Stimulated activated CD4-positive, alpha-beta T cell treated with anti-CD3 and anti-CD28 coated beads, Interleukin-2, amount 100 ng/mL, for 4 hours (primary cell): Measurements from ENCODE around the gene SFXN5.

Experiments
- DNase-seq: peaks from one replicate; pipeline ENCODE4 v3.0.0-alpha.2; 2020; ENCODE audit warnings: low read depth

SFXN5 gene

DNA sequence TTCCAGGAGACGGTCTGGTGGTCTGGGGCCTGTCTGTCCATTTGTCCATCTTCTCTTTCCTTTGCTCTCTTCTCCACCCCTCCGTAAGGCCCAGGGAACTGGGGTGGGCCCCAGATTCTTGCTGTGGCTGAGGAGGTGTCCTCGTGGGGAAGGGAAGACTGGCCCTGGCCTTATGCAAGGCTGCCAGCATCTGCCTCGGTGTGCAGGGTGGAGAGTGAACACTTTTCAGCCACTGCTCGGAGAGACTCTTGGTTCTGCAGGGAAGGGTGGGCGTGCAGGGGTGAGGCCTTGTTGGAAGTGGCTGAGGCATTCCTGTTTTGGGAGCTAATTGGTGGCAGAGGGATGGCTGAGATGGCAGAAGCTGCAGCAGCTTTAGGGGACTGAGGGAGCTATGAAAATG lies 131.2 kb downstream of the SFXN5 start:
- DNase-seq = no peak

DNA sequence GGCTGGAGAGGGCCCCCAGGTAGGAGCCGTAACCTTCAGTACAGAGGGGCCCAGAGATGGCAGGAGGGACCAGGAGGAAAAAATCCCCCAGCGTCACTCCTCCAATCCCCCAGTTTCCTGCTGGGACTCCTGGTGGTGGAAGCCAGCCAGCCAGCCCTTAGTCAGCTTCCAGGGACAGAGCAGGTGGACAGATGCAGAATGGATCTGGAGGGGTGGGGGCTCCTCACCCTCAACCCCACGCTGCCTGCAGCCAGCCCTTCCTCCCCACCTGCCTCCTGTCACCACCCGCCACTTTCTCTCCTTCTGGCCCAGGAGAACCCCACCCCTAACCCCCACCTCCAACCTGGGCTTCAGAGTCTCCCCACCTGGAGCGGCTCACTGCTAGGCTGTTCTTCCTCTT lies 133.1 kb downstream of the SFXN5 start:
- no peak for DNase-seq

DNA sequence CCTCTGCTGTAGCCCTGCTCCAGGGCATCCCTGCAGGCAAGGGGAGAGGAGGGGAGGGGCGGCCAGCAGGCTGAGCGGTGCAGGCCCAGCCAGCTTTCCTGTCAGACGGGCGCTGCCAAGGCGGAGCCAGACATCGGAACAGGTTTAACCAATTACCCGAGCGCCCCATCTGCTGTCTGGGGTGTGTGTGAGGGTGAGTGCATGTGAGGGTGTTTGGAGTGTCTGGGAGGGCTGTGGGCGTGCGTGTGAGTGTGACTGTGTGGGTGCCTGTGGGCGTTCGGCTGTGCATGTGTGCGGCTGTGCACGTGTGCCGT lies 134.2 kb downstream of the SFXN5 start:
- no peak for DNase-seq

DNA sequence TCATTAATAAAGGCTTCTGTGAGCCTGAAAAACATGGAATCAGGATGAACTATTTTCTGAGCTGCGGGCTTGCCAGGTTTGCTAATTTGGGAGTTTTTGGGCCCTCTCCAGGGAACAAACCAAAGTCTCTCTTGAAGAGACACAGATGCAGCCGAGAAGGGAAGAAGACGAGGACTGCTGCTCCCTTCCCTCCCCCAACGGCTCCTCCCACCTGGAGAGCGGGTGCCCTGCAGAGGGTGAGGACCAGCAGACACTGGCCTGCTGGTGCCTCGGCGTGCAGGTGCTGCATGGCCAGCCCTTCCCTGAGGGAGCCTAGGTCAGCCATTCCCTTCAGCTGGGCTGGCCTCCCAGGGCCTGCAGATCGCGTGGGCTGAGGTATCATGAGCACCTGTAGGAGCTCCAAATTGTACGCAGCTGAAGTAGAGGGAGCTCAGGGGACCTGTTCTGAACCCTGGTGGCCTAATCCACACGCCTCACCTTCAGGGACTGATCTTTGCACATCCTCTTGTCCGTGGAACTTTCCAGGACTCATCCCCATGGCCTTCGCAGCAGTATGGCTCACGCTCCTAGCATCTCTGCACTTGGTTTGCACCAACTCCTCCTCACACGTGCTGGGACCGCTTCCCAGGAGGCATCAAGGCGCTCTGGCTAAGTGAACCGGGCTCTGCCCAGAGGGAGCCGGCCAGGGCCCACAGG lies 134.7 kb downstream of the SFXN5 start:
- DNase-seq = no peak

DNA sequence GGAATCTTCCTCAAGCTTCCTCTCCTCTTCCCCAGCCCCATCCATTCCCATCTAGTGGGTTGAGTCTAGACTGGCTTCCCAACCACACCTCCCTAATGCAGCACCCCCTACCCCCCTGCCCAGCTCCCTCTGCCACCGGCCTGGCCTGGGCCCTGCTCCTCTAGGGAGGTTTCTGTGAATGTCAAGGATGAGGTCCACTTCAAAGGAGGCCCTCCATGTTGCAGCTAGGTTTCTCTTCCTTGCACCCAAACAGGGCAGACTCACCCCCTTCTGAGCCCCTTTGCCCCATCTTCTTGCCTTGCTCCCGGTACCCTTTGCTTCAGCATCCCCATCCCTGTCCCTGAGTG lies 135.9 kb downstream of the SFXN5 start:
- DNase-seq = no peak

DNA sequence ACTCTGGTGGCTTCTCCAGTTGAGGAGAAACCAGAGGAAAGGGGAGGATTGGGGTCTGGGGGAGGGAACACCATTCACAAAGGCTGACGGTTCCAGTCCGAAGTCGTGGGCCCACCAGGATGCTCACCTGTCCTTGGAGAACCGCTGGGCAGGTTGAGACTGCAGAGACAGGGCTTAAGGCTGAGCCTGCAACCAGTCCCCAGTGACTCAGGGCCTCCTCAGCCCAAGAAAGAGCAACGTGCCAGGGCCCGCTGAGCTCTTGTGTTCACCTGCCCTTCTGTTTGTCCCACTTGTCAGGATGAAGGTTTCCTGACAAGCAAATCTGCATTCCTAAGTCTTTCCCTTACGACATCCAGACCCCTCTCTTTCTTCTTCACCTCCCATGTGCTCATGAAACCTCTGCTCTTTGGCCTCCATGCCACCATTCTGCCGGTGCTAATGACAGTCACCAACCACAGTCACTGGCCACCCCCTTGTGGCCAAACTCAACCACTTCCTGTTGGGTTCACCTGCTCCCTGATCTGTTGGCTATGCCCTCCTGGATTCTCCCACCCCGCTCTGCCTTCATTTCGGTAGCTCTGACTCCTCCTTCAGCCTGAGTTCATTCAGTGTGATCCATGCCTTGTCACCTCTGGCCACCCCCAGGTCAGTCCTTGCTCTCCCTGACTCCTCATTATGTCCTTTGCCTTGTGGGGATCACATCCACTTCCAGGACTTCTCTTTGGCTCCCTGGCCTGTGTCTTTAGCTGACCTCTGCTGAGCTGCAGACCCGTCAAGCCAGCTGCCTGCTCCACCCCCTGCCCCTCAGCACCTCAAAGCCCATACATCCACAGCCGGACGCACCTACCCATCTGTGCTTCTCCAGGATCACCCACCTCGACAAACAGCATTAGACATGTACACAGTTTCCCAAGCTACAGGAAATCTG lies 136.6 kb downstream of the SFXN5 start:
- DNase-seq = no peak

DNA sequence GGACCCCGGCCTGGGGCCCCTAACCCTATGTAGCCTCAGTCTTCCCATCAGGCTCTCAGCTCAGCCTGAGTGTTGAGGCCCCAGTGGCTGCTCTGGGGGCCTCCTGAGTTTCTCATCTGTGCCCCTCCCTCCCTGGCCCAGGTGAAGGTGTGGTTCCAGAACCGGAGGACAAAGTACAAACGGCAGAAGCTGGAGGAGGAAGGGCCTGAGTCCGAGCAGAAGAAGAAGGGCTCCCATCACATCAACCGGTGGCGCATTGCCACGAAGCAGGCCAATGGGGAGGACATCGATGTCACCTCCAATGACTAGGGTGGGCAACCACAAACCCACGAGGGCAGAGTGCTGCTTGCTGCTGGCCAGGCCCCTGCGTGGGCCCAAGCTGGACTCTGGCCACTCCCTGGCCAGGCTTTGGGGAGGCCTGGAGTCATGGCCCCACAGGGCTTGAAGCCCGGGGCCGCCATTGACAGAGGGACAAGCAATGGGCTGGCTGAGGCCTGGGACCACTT lies 137.8 kb downstream of the SFXN5 start:
- no peak for DNase-seq

- DNase-seq = no peak
Observed at GRCh38 chr2:72933207-72933606, 138.3 kb downstream of the SFXN5 start.

GRCh38 chr2:72932805-72933204 lies 138.7 kb downstream of the SFXN5 start:
- no peak for DNase-seq

GRCh38 chr2:72932045-72932740 lies 139.3 kb downstream of the SFXN5 start:
- DNase-seq = no peak

DNA sequence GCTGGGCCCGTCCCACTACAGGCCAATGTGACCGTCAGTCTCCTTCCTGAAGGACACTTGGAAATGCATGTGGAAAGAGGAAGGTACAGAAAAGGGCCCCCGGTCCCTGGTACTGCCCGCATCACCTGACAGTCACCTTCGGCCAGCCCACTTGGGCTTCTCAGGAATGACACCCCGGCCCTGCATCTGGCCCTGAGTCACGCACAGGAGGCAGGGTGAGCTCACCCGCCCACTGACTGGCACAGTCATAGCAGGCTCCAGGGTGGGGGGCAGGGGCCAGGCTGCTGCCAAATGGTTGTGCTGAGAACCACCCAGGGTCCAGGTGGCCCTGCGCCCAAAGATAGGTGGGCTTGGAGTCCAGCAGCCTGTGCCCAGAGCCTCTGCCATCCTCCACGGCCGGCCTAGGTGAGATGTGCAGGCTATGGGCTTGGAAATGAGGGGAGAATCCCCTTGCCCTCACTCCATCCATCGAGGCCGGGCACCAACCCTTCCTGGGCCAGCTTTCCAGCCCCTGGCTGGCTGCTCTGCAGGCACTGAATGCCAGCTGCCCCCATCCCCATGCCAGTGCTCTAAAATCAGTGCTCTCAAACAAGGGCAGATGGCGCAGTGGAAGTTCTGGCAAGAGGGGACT lies 140.1 kb downstream of the SFXN5 start:
- DNase-seq = no peak

DNA sequence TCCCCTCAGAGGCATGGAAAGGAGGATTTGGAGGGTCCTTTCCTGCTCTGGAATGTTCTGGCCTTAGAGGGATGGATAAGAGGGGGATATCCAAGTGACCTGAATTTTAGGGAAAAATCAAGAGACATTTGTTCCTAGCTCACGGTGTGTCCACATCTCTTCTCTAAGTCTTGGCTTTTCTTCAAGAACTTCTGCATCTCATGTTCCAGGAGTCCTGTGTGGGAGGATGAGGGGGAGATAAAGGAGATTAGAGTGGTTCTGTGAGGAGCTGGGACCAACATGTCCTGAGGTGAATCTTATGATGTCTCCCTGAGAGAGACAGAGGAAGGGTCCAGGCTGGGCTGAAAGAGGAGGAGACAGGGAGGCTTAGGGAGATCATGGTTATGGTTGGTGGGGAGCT lies 142.5 kb downstream of the SFXN5 start:
- no peak for DNase-seq

DNA sequence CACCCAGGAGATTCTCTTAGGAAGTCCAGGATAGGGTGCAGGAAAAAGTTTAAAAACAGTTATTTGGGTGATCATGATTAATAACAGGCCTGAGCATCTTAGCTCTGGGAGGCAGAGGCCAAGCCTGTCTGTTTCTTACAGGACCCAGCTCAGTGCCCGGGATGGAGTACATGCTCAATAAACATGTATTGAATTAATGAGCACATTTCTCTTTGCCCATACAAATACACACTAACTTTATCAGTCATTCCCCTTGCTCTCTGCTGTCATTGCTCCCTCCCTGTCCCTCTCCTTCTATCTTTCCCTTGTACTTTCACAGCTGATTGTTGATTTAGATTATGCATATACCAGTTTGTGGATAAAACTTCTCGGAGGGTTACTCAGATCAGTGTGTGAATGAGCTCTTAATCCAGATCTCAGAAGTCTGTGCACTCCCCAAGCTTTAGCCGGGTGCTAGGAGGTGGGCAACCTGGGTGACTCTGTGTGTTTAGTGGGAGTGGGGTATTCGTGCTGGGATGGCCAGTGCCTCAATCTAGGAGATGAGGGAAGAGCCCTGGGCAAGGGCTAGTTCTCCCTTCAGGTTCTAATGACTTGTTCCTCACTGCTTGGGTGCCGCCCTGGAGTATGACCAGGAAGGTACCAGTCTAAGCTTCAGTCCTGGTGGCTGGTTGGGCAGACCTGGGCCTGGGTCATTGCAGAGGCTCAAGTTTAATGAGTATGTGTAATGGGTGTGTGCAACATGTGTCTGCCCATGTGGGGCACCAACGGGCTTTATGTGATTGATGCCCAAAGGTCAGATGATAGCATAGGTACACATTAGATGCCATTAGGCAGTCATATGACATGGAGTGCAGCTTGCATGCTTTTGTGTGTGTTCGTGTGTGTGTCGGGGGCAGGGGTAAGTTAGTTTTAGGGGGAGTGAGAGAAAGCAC lies 143.6 kb downstream of the SFXN5 start:
- no peak for DNase-seq

GRCh38 chr2:72926811-72927465 lies 144.6 kb downstream of the SFXN5 start:
- DNase-seq = no peak

GRCh38 chr2:72926368-72926767 lies 145.1 kb downstream of the SFXN5 start:
- DNase-seq = no peak

DNA sequence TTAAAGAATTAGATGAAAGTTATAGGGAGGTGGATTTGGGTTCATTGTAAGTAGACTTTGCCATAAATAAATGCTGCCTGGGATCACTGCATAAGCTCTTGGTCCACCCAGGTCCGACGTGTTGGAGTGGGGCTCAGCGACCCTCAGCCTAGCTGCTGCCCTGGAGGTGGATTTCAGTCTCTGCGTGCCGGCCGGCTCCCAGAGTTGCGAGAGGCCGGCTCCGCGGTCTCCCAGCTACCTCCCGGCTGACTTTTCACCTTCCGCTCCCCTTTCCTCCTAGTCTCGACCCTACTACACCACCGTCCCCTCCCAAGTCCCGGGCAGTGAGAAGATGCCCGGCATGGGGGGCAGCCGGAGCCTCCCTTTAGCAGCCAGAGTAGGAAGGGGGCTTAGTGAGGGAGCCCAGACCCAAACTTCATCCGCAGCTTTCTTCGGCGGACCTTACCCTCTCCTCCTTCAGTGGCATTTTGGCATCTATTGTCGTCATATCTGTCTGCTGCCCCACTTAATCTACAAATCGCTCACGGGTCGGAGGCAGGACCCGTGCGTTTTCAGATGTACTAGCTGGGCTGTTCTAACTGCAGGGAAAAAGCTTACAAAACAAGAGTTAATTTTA lies 146.1 kb downstream of the SFXN5 start:
- DNase-seq = no peak

GRCh38 chr2:72924353-72925240 lies 146.9 kb downstream of the SFXN5 start:
- no peak for DNase-seq

GRCh38 chr2:72923833-72924352 lies 147.6 kb downstream of the SFXN5 start:
- no peak for DNase-seq

- no peak for DNase-seq
Observed at GRCh38 chr2:72921853-72922252, 149.7 kb downstream of the SFXN5 start.
